Measurements from ENCODE around the gene PDE1C. TPM values are rescaled to one million over a fixed set of nuclear protein-coding genes. Genes with fewer than 3 reads are reported as not detected.

Gene PDE1C
- total and polyA plus RNA-seq, 2 donors (not counting 1 experiment from before 2014, with no cell fraction given): 0.52 TPM; not detected in 1

DNA sequence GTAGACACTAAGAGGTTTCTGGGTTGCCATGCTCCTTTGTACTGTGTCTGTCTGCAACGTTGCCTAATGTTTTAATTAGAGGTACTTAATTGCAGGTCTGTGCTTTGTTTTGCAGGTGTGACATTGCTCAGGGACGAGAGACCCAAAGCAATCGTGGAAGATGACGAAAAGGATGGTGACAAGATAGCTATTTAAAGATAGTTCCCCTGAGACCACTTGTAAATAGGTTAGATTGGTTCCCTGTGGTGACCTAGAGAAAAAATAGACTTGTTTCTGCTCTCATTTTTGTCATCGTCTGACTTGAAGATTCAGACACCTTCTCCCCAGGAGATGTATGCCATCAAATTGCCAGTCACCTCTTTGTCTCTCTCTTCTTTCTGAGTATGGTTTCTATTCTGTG, 363.1 kb downstream of the PDE1C start:
- H3K9ac ChIP-seq (ENCODE audit: low read length): no peak overlapping the region
- Mint-ChIP-seq H3K9me3 (ENCODE audit: insufficient read depth) (no peaks in the 10 kb centered on the region), H3K4me3 (no peak overlapping the region), H3K27ac (no peak overlapping the region), H3K4me1 (peaks cover 9% of the 10 kb centered on the region), H3K27me3 (no peaks in the 10 kb centered on the region)
- H3K36me3 ChIP-seq (replicated peaks in 1 of 2; ENCODE audit: control extremely low read depth in 1 of 2, control insufficient read depth in 1 of 2, extremely low read depth in 1 of 2, insufficient read depth in 2 of 2, low read length in 1 of 2): no peaks in the 10 kb centered on the region
- no peak for TF ChIP-seq EZH2 (IDR thresholded peaks at IDR 0.05; ENCODE audit: borderline replicate concordance, insufficient read depth, low read depth, low read length, poor library complexity, severe bottlenecking)
- TF ChIP-seq, protein P1, sequence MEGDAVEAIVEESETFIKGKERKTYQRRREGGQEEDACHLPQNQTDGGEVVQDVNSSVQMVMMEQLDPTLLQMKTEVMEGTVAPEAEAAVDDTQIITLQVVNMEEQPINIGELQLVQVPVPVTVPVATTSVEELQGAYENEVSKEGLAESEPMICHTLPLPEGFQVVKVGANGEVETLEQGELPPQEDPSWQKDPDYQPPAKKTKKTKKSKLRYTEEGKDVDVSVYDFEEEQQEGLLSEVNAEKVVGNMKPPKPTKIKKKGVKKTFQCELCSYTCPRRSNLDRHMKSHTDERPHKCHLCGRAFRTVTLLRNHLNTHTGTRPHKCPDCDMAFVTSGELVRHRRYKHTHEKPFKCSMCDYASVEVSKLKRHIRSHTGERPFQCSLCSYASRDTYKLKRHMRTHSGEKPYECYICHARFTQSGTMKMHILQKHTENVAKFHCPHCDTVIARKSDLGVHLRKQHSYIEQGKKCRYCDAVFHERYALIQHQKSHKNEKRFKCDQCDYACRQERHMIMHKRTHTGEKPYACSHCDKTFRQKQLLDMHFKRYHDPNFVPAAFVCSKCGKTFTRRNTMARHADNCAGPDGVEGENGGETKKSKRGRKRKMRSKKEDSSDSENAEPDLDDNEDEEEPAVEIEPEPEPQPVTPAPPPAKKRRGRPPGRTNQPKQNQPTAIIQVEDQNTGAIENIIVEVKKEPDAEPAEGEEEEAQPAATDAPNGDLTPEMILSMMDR (IDR thresholded peaks at IDR 0.05): no peak
- intact Hi-C loops (cut with micrococcal nuclease): no loop called here
- ATAC-seq (ENCODE audit: low read depth) (no peak), DNase-seq (no peak)
- ChIA-PET POLR2A (no interaction called here), CTCF (no interaction called here)
- no peaks in the 10 kb centered on the region for H3K79me2 ChIP-seq (ENCODE audit: control insufficient read depth, insufficient read depth, low read length)
- H3K4me2 ChIP-seq (replicated peaks; ENCODE audit: low read depth, low read length, poor library complexity, severe bottlenecking): no peak overlapping the region
- H3K4me1 ChIP-seq (ENCODE audit: control insufficient read depth in 2 of 2, insufficient read depth in 2 of 2, low read length in 2 of 2): no peaks in the 10 kb centered on the region
- H3K4me3 ChIP-seq (ENCODE audit: control extremely low read depth in 1 of 5, extremely low read depth in 1 of 5, insufficient read depth in 1 of 5, low read depth in 2 of 5, low read length in 4 of 5): no peak overlapping the region
- H4K20me1 ChIP-seq (ENCODE audit: control insufficient read depth, insufficient read depth, low read length, poor library complexity, severe bottlenecking): no peaks in the 10 kb centered on the region
- no peaks in the 10 kb centered on the region for H3K9me3 ChIP-seq (ENCODE audit: control extremely low read depth in 1 of 3, control insufficient read depth in 2 of 3, insufficient read depth in 1 of 3, low read length in 2 of 3)
- no peaks in the 10 kb centered on the region for H3K27me3 ChIP-seq (replicated peaks in 1 of 4; ENCODE audit: control extremely low read depth in 1 of 4, control insufficient read depth in 3 of 4, insufficient read depth in 4 of 4, low read length in 3 of 4)
- no peak overlapping the region for H3K27ac ChIP-seq (ENCODE audit: low read length in 2 of 2)
- no peak overlapping the region for H2AFZ ChIP-seq (ENCODE audit: insufficient read depth, low read depth, low read length, poor library complexity, severe bottlenecking)
- WGBS (ENCODE audit: insufficient coverage): 34% methylated on average over 4 of the region's 5 CpGs

DNA sequence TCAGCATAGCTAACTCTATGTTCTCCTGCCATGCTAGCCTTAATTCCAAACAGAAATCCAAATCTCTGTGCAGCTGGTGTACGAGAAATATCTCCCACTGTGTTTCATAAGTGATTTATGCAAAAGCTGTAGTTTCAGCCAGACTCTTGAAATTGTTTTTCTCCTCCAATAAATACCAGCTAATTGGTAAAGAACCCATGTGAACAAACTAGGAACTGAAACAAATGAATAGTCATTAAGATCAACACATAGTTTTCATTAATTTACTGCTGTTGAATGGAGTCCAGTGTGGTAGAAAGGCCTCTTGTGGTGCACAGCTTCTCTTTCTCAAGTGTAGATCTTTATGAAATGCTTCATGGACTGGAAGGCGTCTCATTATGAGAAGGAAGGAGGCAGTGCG, 364.8 kb downstream of the PDE1C start:
- Histone ChIP-seq H3K36me3 (replicated peaks in 1 of 2; ENCODE audit: control extremely low read depth in 1 of 2, control insufficient read depth in 1 of 2, extremely low read depth in 1 of 2, insufficient read depth in 2 of 2, low read length in 1 of 2) (no peaks in the 10 kb centered on the region), H2AFZ (ENCODE audit: insufficient read depth, low read depth, low read length, poor library complexity, severe bottlenecking) (no peak overlapping the region), H3K4me2 (replicated peaks; ENCODE audit: low read depth, low read length, poor library complexity, severe bottlenecking) (no peak overlapping the region), H4K20me1 (ENCODE audit: control insufficient read depth, insufficient read depth, low read length, poor library complexity, severe bottlenecking) (no peaks in the 10 kb centered on the region), H3K4me1 (ENCODE audit: control insufficient read depth in 2 of 2, insufficient read depth in 2 of 2, low read length in 2 of 2) (no peaks in the 10 kb centered on the region), H3K4me3 (ENCODE audit: control extremely low read depth in 1 of 5, extremely low read depth in 1 of 5, insufficient read depth in 1 of 5, low read depth in 2 of 5, low read length in 4 of 5) (no peak overlapping the region), H3K9me3 (ENCODE audit: control extremely low read depth in 1 of 3, control insufficient read depth in 2 of 3, insufficient read depth in 1 of 3, low read length in 2 of 3) (no peaks in the 10 kb centered on the region), H3K79me2 (ENCODE audit: control insufficient read depth, insufficient read depth, low read length) (no peaks in the 10 kb centered on the region), H3K27me3 (replicated peaks in 1 of 4; ENCODE audit: control extremely low read depth in 1 of 4, control insufficient read depth in 3 of 4, insufficient read depth in 4 of 4, low read length in 3 of 4) (no peaks in the 10 kb centered on the region), H3K9ac (ENCODE audit: low read length) (no peak overlapping the region), H3K27ac (ENCODE audit: low read length in 2 of 2) (no peak overlapping the region)
- Mint-ChIP-seq H3K4me1 (peaks cover 9% of the 10 kb centered on the region), H3K4me3 (no peak overlapping the region), H3K27me3 (no peaks in the 10 kb centered on the region), H3K27ac (no peak overlapping the region), H3K9me3 (ENCODE audit: insufficient read depth) (no peaks in the 10 kb centered on the region)
- ChIA-PET POLR2A (no interaction called here), CTCF (no interaction called here)
- ATAC-seq (ENCODE audit: low read depth) (no peak), DNase-seq (no peak)
- intact Hi-C loops (cut with micrococcal nuclease): no loop called here
- WGBS (ENCODE audit: insufficient coverage): no CpG with 5 or more reads among the region's 3 CpGs
- no peak for TF ChIP-seq EZH2 (IDR thresholded peaks at IDR 0.05; ENCODE audit: borderline replicate concordance, insufficient read depth, low read depth, low read length, poor library complexity, severe bottlenecking)
- TF ChIP-seq, protein P1 (IDR thresholded peaks at IDR 0.05): no peak
